H1 (cell line): ENCODE measurements around the gene IL22RA2. TPM values are rescaled to one million over a fixed set of nuclear protein-coding genes. Genes with fewer than 3 reads are reported as not detected.

ENCODE experiments used
- CTCF ChIA-PET: fragments of 300-600 bp; sonication (Branson Sonifier 250); formaldehyde crosslinking; loops from one replicate; lab custom pipeline; 2021; ENCODE audit not compliant: partially characterized antibody; lab: Charles Lee
- POLR2A ChIA-PET: fragments of 300-600 bp; sonication (Branson Sonifier 250); formaldehyde crosslinking; loops from one replicate; lab custom pipeline; 2021; ENCODE audit warnings: inconsistent platforms; ENCODE audit not compliant: partially characterized antibody; lab: Charles Lee
- DNase-seq, 2 experiments: peaks; one replicate each; pipeline versions ENCODE4 v3.0.0 to v3.0.0-alpha.2; 2010 to 2022; ENCODE audit warnings: low spot score in 2 of 2, low read depth in 1 of 2, mixed read lengths in 1 of 2
- FAIRE-seq: peaks from 2 replicates; lab custom pipeline; 2011; peaks lifted over from hg19 to GRCh38; lab: Jason Lieb, UNC
- H2AFZ ChIP-seq: 2 replicates; pipeline ENCODE4 v1.8.1; 2012; ENCODE audit warnings: low read length, inconsistent platforms
- H2AK5ac ChIP-seq: 2 replicates; pipeline ENCODE4 v1.6.1; 2013; ENCODE audit warnings: low read depth, low read length
- H2BK120ac ChIP-seq: replicated peaks from 2 replicates; pipeline ENCODE3; 2013; ENCODE audit warnings: low read depth, low read length, inconsistent platforms
- H2BK12ac ChIP-seq: 2 replicates; pipeline ENCODE4 v1.6.1; 2013; ENCODE audit warnings: low read depth, low read length
- H2BK15ac ChIP-seq: 2 replicates; pipeline ENCODE4 v1.6.1; 2013; ENCODE audit warnings: low read length
- H2BK20ac ChIP-seq: 2 replicates; pipeline ENCODE4 v1.6.1; 2013; ENCODE audit warnings: low read length
- H2BK5ac ChIP-seq: 2 replicates; pipeline ENCODE4 v1.6.1; 2013; ENCODE audit warnings: low read depth, low read length
- H3K14ac ChIP-seq: 2 replicates; pipeline ENCODE4 v1.6.1; 2013; ENCODE audit warnings: inconsistent platforms; ENCODE audit not compliant: insufficient read length
- H3K18ac ChIP-seq: 2 replicates; pipeline ENCODE4 v1.6.1; 2013; ENCODE audit warnings: low read length; ENCODE audit errors: extremely low read depth
- H3K23ac ChIP-seq: 2 replicates; pipeline ENCODE4 v1.6.1; 2013; ENCODE audit warnings: inconsistent platforms; ENCODE audit not compliant: insufficient read length
- H3K23me2 ChIP-seq: 2 replicates; pipeline ENCODE4 v1.6.1; 2013; ENCODE audit warnings: low read depth, low read length
- H3K27ac ChIP-seq: 2 replicates; pipeline ENCODE4 v1.6.1; 2011; ENCODE audit warnings: low read depth, low read length, inconsistent platforms
- H3K27me3 ChIP-seq, 4 experiments: replicated peaks in 1 of 4; 1 replicate in 1 of 4; 2 replicates in 3 of 4; pipeline versions ENCODE4 v1.6.1 to v1.8.1; 2011 to 2013; ENCODE audit warnings: low read length in 3 of 4, mild to moderate bottlenecking in 3 of 4, inconsistent platforms in 2 of 4, mixed read lengths in 2 of 4, moderate library complexity in 1 of 4; ENCODE audit not compliant: control insufficient read depth in 3 of 4, insufficient read depth in 3 of 4; ENCODE audit errors: extremely low read depth in 1 of 4
- H3K36me3 ChIP-seq, 4 experiments: 2 replicates each; pipeline versions ENCODE4 v1.6.1 to v1.8.1; 2011 to 2013; ENCODE audit warnings: mild to moderate bottlenecking in 4 of 4, low read length in 3 of 4, moderate library complexity in 2 of 4, control low read depth in 1 of 4, inconsistent platforms in 1 of 4; ENCODE audit not compliant: insufficient read depth in 4 of 4, control insufficient read depth in 2 of 4
- H3K4ac ChIP-seq: replicated peaks from 2 replicates; pipeline ENCODE3; 2013; ENCODE audit warnings: low read length, low read depth, mixed read lengths, inconsistent platforms; ENCODE audit not compliant: insufficient read length
- H3K4me1 ChIP-seq, 4 experiments: replicated peaks in 1 of 4; 1 replicate in 1 of 4; 2 replicates in 3 of 4; pipeline versions ENCODE4 v1.6.1 to v1.8.1; 2011 to 2013; ENCODE audit warnings: low read length in 3 of 4, inconsistent platforms in 2 of 4, mixed read lengths in 1 of 4; ENCODE audit not compliant: insufficient read depth in 4 of 4, control insufficient read depth in 3 of 4
- H3K4me2 ChIP-seq, 2 experiments: 2 replicates each; pipeline versions ENCODE4 v1.6.1 to v1.8.1; 2011 to 2013; ENCODE audit warnings: low read depth in 2 of 2, low read length in 2 of 2, control low read depth in 1 of 2, inconsistent platforms in 1 of 2, mild to moderate bottlenecking in 1 of 2; ENCODE audit not compliant: insufficient read depth in 1 of 2
- H3K4me3 ChIP-seq, 4 experiments: fragments of 200-600, 300-600 bp in 1 of 4; sonication (generic), shearing (Covaris generic), sonication (Bioruptor Twin) in 1 of 4; 2 replicates each; pipeline versions ENCODE4 v1.5.1 to v1.8.1; 2011 to 2016; ENCODE audit warnings: low read length in 4 of 4, low read depth in 3 of 4, control low read depth in 2 of 4, inconsistent platforms in 2 of 4, mild to moderate bottlenecking in 2 of 4, mixed read lengths in 1 of 4, moderate library complexity in 1 of 4; ENCODE audit not compliant: insufficient read depth in 2 of 4; ENCODE audit errors: extremely low read depth in 1 of 4
- H3K56ac ChIP-seq: replicated peaks from 2 replicates; pipeline ENCODE3; 2013; ENCODE audit warnings: low read depth, mild to moderate bottlenecking, mixed read lengths, low read length, inconsistent platforms; ENCODE audit not compliant: insufficient read length
- H3K79me1 ChIP-seq: 2 replicates; pipeline ENCODE4 v1.6.1; 2013; ENCODE audit warnings: low read depth, low read length, control low read depth
- H3K79me2 ChIP-seq, 2 experiments: 2 replicates each; pipeline versions ENCODE4 v1.6.1 to v1.8.1; 2012 to 2013; ENCODE audit warnings: low read length in 2 of 2, mild to moderate bottlenecking in 2 of 2, inconsistent platforms in 1 of 2; ENCODE audit not compliant: insufficient read depth in 2 of 2, control insufficient read depth in 1 of 2
- H3K9ac ChIP-seq, 4 experiments: replicated peaks in 1 of 4; 1 replicate in 1 of 4; 2 replicates in 3 of 4; pipeline versions ENCODE4 v1.6.1 to v1.8.1; 2011 to 2013; ENCODE audit warnings: low read depth in 3 of 4, low read length in 3 of 4, control low read depth in 2 of 4, mild to moderate bottlenecking in 2 of 4, moderate library complexity in 2 of 4, inconsistent platforms in 1 of 4; ENCODE audit errors: extremely low read depth in 1 of 4
- H3K9me3 ChIP-seq, 2 experiments: 2 replicates each; pipeline versions ENCODE4 v1.6.1 to v1.8.1; 2012 to 2013; ENCODE audit warnings: mild to moderate bottlenecking in 2 of 2, moderate library complexity in 2 of 2, control low read depth in 1 of 2, inconsistent platforms in 1 of 2, low read depth in 1 of 2, low read length in 1 of 2, mixed read lengths in 1 of 2; ENCODE audit not compliant: insufficient read depth in 2 of 2
- H4K20me1 ChIP-seq, 2 experiments: replicated peaks in 1 of 2; 2 replicates each; pipeline versions ENCODE3 to v1.8.1; 2011 to 2013; ENCODE audit warnings: inconsistent platforms in 2 of 2, low read length in 2 of 2, mild to moderate bottlenecking in 1 of 2; ENCODE audit not compliant: insufficient read depth in 2 of 2, control insufficient read depth in 1 of 2
- H4K5ac ChIP-seq: 2 replicates; pipeline ENCODE4 v1.6.1; 2013; ENCODE audit warnings: low read length, low read depth, mixed read lengths, inconsistent platforms; ENCODE audit not compliant: insufficient read length
- H4K8ac ChIP-seq: 2 replicates; pipeline ENCODE4 v1.8.0; 2013; ENCODE audit warnings: mild to moderate bottlenecking, moderate library complexity, low read length, inconsistent platforms; ENCODE audit not compliant: insufficient read depth; ENCODE audit errors: extremely low read depth
- H4K91ac ChIP-seq: replicated peaks from 2 replicates; pipeline ENCODE3; 2013; ENCODE audit warnings: low read length, mixed read lengths, inconsistent platforms; ENCODE audit not compliant: insufficient read length
- ASH2L ChIP-seq: fragments of 200-600, 300-600 bp; sonication (generic); IDR thresholded peaks from one replicate; pipeline ENCODE4 v1.7.1; 2017; ENCODE audit warnings: low read length
- BRCA1 ChIP-seq: IDR thresholded peaks from 2 replicates; pipeline ENCODE4 v1.6.1; 2012; ENCODE audit warnings: low read depth, low read length, improper control_type of control experiment
- CBX8 ChIP-seq: fragments of 300-800, 300-1000 bp; sonication (generic); IDR thresholded peaks from 2 replicates; pipeline ENCODE4 v1.7.1; 2016; ENCODE audit warnings: low read depth, low read length, borderline replicate concordance
- CEBPB ChIP-seq: IDR thresholded peaks from 2 replicates; pipeline ENCODE4 v1.6.1; 2012; ENCODE audit warnings: low read depth, low read length
- RAD21 ChIP-seq, 2 experiments: IDR thresholded peaks in 1 of 2; conservative IDR thresholded peaks in 1 of 2; 2 replicates each; pipeline ENCODE4 v1.6.1; 2011; ENCODE audit warnings: low read depth in 2 of 2, low read length in 2 of 2, improper control_type of control experiment in 1 of 2, inconsistent platforms in 1 of 2, mild to moderate bottlenecking in 1 of 2, moderate library complexity in 1 of 2
- RXRA ChIP-seq: IDR thresholded peaks from 2 replicates; pipeline ENCODE4 v1.6.1; 2011; ENCODE audit warnings: low read depth, mild to moderate bottlenecking, low read length, moderate library complexity; ENCODE audit not compliant: insufficient read depth
- SP4 ChIP-seq: IDR thresholded peaks from 2 replicates; pipeline ENCODE4 v1.6.1; 2012; ENCODE audit warnings: low read length, inconsistent platforms
- TBP ChIP-seq: IDR thresholded peaks from 2 replicates; pipeline ENCODE4 v1.6.1; 2011; ENCODE audit warnings: low read depth, low read length, improper control_type of control experiment
- WGBS, 2 experiments: shearing (Covaris generic) in 1 of 2; methylation state at CpG; one replicate each; pipeline versions ENCODE4 v1.1.6 to v1.1.7; 2013 to 2015; ENCODE audit warnings: low lambda C conversion rate in 2 of 2, mixed read lengths in 2 of 2, inconsistent platforms in 1 of 2, low coverage in 1 of 2, missing lambda C conversion rate in 1 of 2; ENCODE audit not compliant: insufficient replicate concordance in 2 of 2, insufficient coverage in 1 of 2, insufficient read length in 1 of 2; ENCODE audit errors: extremely low coverage in 1 of 2, missing lambda C conversion rate in 1 of 2; 5-methylcytosine and 5-hydroxymethylcytosine counted together
- polyA plus RNA-seq, 7 experiments: library from polyadenylated mRNA; depleted of rRNA in 3 of 7; stranded (reverse) in 5 of 7; unstranded in 2 of 7; fragments of >200 nt in 5 of 7; fragments of 200-250 nt in 2 of 7; gene quantifications; 1 replicate in 5 of 7; 2 replicates in 1 of 7; 4 replicates in 1 of 7; pipeline versions ENCODE4 v1.2.1 to v1.2.3, GENCODE V29; 2011 to 2013; ENCODE audit warnings: missing spikeins in 2 of 7, mixed read lengths in 2 of 7
- total RNA-seq: library from RNA; stranded (reverse); fragmentation: NEBNext Ultra II Directional; extraction: Animal tissue kit (Norgen Biotek cat#: 25700); gene quantifications from 2 replicates; pipeline ENCODE4 v1.2.1, GENCODE V29; 2021

The IL22RA2 gene
- total and polyA plus RNA-seq, 2 of the 8 experiments (the other 6 are each of a cell fraction or from before 2014, with no cell fraction given), result not detected

DNA sequence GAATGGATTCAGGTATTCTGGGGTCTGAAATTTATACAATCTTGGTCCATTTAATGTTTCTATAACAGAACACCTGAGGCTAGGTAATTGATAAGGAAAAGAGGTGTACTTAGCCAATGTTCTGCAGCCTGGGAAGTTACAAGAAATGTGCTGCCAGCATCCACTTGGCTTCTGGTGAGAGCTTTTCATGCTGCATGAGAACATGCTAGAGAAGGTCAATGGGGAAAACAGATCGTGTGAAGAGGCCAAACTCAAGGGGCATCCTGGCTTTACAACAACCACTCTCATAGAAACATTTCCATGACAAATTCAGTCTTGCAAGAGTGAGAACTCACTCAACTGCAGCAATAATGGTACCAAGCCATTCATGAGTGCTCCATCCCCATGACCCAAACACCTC is 16.8 kb downstream of the IL22RA2 start:
- Histone ChIP-seq H3K4ac (no peak overlapping the region), H3K4me3 (no peak overlapping the region), H3K27me3 (no peaks in the 10 kb centered on the region), H3K23ac (no peak overlapping the region), H3K79me2 (no peaks in the 10 kb centered on the region), H2AK5ac (no peak overlapping the region), H2AFZ (no peak overlapping the region), H4K8ac (no peak overlapping the region), H3K18ac (no peak overlapping the region), H3K36me3 (no peaks in the 10 kb centered on the region; a peak in 1 of 8 replicates), H3K14ac (no peak overlapping the region), H4K91ac (no peak overlapping the region), H3K9ac (no peak overlapping the region), H3K23me2 (no peaks in the 10 kb centered on the region; the same call in 1 of the 2 replicates), H2BK12ac (no peak overlapping the region), H3K27ac (no peak overlapping the region), H3K4me2 (no peak overlapping the region), H2BK15ac (no peak overlapping the region), H3K56ac (no peak overlapping the region), H2BK120ac (no peak overlapping the region), H4K20me1 (no peaks in the 10 kb centered on the region), H2BK5ac (no peak overlapping the region), H3K9me3 (peaks cover 0 to 19% of the 10 kb centered on the region in 2 experiments; a peak in 2 of 4 replicates), H3K4me1 (no peaks in the 10 kb centered on the region), H4K5ac (no peak overlapping the region), H3K79me1 (no peaks in the 10 kb centered on the region), H2BK20ac (no peak overlapping the region)
- POLR2A ChIA-PET, result no interaction called here
- FAIRE-seq (no peak), DNase-seq (no peak)
- CTCF ChIA-PET, result no interaction called here
- TF ChIP-seq SP4 (no peak), CBX8 (no peak), BRCA1 (no peak), TBP (no peak), CEBPB (no peak), ASH2L (no peak), RXRA (no peak), RAD21 (IDR thresholded peaks at IDR 0.05 in 1 of 2, conservative IDR thresholded peaks at IDR 0.05 in 1 of 2; ENCODE audit: low read depth in 2 of 2, low read length in 2 of 2) (no peak)
- WGBS, 2 experiments, result 81% methylated on average over 1 of the region's 1 CpG; no CpG with 5 or more reads in 1 of the 2 experiments
